Measurements from ENCODE around the gene TTC17. TPM values are rescaled to one million over a fixed set of nuclear protein-coding genes. Genes with fewer than 3 reads are reported as not detected.
A peak's percentile ranks its signal among the peaks of the same experiment; 100 is the strongest.
"Not testable (repeated sequence)": the region's sequence is repeated elsewhere in the genome, so short reads cannot be mapped to it uniquely, and the experiment has no call there.

Gene TTC17
- total and polyA plus RNA-seq, 2 of the 4 experiments (the other 2 are of a cell fraction): 56.3 to 61.3 TPM

DNA sequence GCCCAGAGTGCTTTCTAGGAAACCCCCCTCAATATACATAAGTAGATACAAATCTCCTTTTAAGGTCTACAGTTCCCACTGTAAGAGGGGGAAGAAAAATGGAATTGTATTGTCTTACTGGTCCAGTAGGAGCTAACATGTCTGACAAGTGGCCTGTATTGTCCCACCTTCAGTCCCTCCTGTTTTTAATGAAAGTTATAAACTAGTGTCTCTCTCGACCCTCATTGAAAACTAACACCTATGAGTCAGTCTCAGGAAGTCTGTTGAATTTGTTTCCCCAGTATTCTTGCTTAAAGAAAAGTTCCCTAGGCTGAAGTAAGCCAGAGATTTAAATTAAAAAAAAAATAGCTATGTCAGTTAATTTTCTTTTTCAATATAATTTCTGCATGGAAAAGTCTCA lies 69.3 kb downstream of the TTC17 start:
- no peak overlapping the region for H3K18ac ChIP-seq (ENCODE audit: low read depth, low read length)
- no peak overlapping the region for H2AK5ac ChIP-seq (ENCODE audit: low read depth, low read length)
- intact Hi-C loops (cut with micrococcal nuclease): no loop called here
- H3K4me3 ChIP-seq (ENCODE audit: insufficient read depth, low read depth, low read length): no peak overlapping the region
- no peak overlapping the region for H2AFZ ChIP-seq (replicated peaks; ENCODE audit: low read length, poor library complexity)
- no peak overlapping the region for H3K4ac ChIP-seq (ENCODE audit: low read depth, low read length)
- no peak overlapping the region for H3K23ac ChIP-seq (ENCODE audit: low read depth, low read length)
- no peak overlapping the region for H4K5ac ChIP-seq (ENCODE audit: low read depth, low read length)
- H3K56ac ChIP-seq (ENCODE audit: extremely low read depth, insufficient read depth, low read length): no peak overlapping the region
- 0 out of 2 replicates have a peak, but pooled peaks cover 2% of the 10 kb centered on the region for H3K4me1 ChIP-seq (ENCODE audit: control insufficient read depth, insufficient read depth, low read length)
- peak; percentile 2 for DNase-seq
- no peak overlapping the region for H2BK20ac ChIP-seq (ENCODE audit: low read depth, low read length)
- no peak overlapping the region for H4K8ac ChIP-seq (ENCODE audit: low read depth in 2 of 2, low read length in 2 of 2)
- H3K9ac ChIP-seq (ENCODE audit: low read depth, low read length): no peak overlapping the region
- H4K20me1 ChIP-seq (ENCODE audit: insufficient read depth, low read length): no peaks in the 10 kb centered on the region; the same call in 1 of the 2 replicates
- H3K27me3 ChIP-seq (ENCODE audit: control insufficient read depth, insufficient read depth, low read length): no peaks in the 10 kb centered on the region
- CTCF ChIA-PET: interaction anchor here (0.6 to 1.2 kb wide), 3 partner anchors 12 to 145 kb away, joined by 3 to 4 read pairs (median 3); no protein-coding TSS in a partner anchor
- H2AK9ac ChIP-seq (replicated peaks; ENCODE audit: low read depth, low read length, poor library complexity): no peak overlapping the region
- H2BK120ac ChIP-seq (ENCODE audit: low read depth, low read length): no peak overlapping the region
- no peak overlapping the region for H3K4me2 ChIP-seq (ENCODE audit: low read depth, low read length)
- peaks cover 4% of the 10 kb centered on the region; the same call in 1 of the 2 replicates for H3K36me3 ChIP-seq (ENCODE audit: control insufficient read depth, insufficient read depth, low read length)
- H3K27ac ChIP-seq (ENCODE audit: insufficient read depth, low read length): no peak overlapping the region
- no peaks in the 10 kb centered on the region for H3K9me3 ChIP-seq (ENCODE audit: control insufficient read depth, insufficient read depth, low read length)
- ATAC-seq (ENCODE audit: low read depth): no peak
- no peak overlapping the region for H2BK15ac ChIP-seq (ENCODE audit: low read depth, low read length)
- no peaks in the 10 kb centered on the region; the same call in 1 of the 2 replicates for H3K9me1 ChIP-seq (ENCODE audit: insufficient read depth, low read length)
- no peak overlapping the region for H4K91ac ChIP-seq (ENCODE audit: insufficient read depth, low read depth, low read length)
- dilution Hi-C loops (cut with HindIII; ENCODE audit: low sequenced_read_pairs, unreplicated experiment): no loop called here
- no CpG with 5 or more reads among the region's 1 CpG for WGBS, 2 experiments (ENCODE audit: extremely low coverage in 2 of 2, insufficient read length in 1 of 2)
- TF ChIP-seq CHD1 (IDR thresholded peaks at IDR 0.05; ENCODE audit: low read depth, low read length) (no peak), ELK1 (IDR thresholded peaks at IDR 0.05; ENCODE audit: borderline replicate concordance, low read depth, low read length) (no peak), BHLHE40 (IDR thresholded peaks at IDR 0.05; ENCODE audit: low read depth, low read length) (no peak), MAFK (IDR thresholded peaks at IDR 0.05; ENCODE audit: low read depth, low read length) (no peak), RAD21 (IDR thresholded peaks at IDR 0.05; ENCODE audit: low read length) (no peak), RFX5 (IDR thresholded peaks at IDR 0.05; ENCODE audit: low read depth, low read length) (no peak), USF2 (IDR thresholded peaks at IDR 0.05; ENCODE audit: low read depth, low read length) (no peak)
- H3K79me1 ChIP-seq (ENCODE audit: low read depth in 1 of 2, low read length in 2 of 2): 0 out of 4 replicates have a peak, but pooled peaks cover 2 to 3% of the 10 kb centered on the region in 2 experiments
- BruUV-seq (replicated peaks): no TSS peak
- in situ Hi-C loops (cut with MboI; ENCODE audit: low sequenced_read_pairs): no loop called here
- no peak overlapping the region for H2BK5ac ChIP-seq (ENCODE audit: low read depth, low read length, poor library complexity, severe bottlenecking)
- no peak overlapping the region for H3K14ac ChIP-seq (replicated peaks; ENCODE audit: low read depth, low read length)
- POLR2A ChIA-PET (ENCODE audit: unreplicated experiment): no interaction called here

- dilution Hi-C loops (cut with HindIII; ENCODE audit: low sequenced_read_pairs, unreplicated experiment); H3K36me3 ChIP-seq (ENCODE audit: control insufficient read depth, insufficient read depth, low read length); H3K4me1 ChIP-seq (ENCODE audit: control insufficient read depth, insufficient read depth, low read length); H3K56ac ChIP-seq (ENCODE audit: extremely low read depth, insufficient read depth, low read length); H3K23ac ChIP-seq (ENCODE audit: low read depth, low read length); H2BK15ac ChIP-seq (ENCODE audit: low read depth, low read length); in situ Hi-C loops (cut with MboI; ENCODE audit: low sequenced_read_pairs); H4K91ac ChIP-seq (ENCODE audit: insufficient read depth, low read depth, low read length); H2BK20ac ChIP-seq (ENCODE audit: low read depth, low read length); H4K20me1 ChIP-seq (ENCODE audit: insufficient read depth, low read length); H3K4me2 ChIP-seq (ENCODE audit: low read depth, low read length); H3K9me1 ChIP-seq (ENCODE audit: insufficient read depth, low read length); CTCF ChIA-PET; H3K18ac ChIP-seq (ENCODE audit: low read depth, low read length); DNase-seq; H3K79me1 ChIP-seq (ENCODE audit: low read depth in 1 of 2, low read length in 2 of 2); ATAC-seq (ENCODE audit: low read depth); H4K8ac ChIP-seq (ENCODE audit: low read depth in 2 of 2, low read length in 2 of 2); H3K4ac ChIP-seq (ENCODE audit: low read depth, low read length); H3K4me3 ChIP-seq (ENCODE audit: insufficient read depth, low read depth, low read length); H3K14ac ChIP-seq (replicated peaks; ENCODE audit: low read depth, low read length); H3K27ac ChIP-seq (ENCODE audit: insufficient read depth, low read length); H4K5ac ChIP-seq (ENCODE audit: low read depth, low read length); intact Hi-C loops (cut with micrococcal nuclease); H2BK5ac ChIP-seq (ENCODE audit: low read depth, low read length, poor library complexity, severe bottlenecking); H2AK9ac ChIP-seq (replicated peaks; ENCODE audit: low read depth, low read length, poor library complexity); H2BK120ac ChIP-seq (ENCODE audit: low read depth, low read length); POLR2A ChIA-PET (ENCODE audit: unreplicated experiment); H2AFZ ChIP-seq (replicated peaks; ENCODE audit: low read length, poor library complexity); H3K27me3 ChIP-seq (ENCODE audit: control insufficient read depth, insufficient read depth, low read length); H3K9ac ChIP-seq (ENCODE audit: low read depth, low read length); H3K9me3 ChIP-seq (ENCODE audit: control insufficient read depth, insufficient read depth, low read length); H2AK5ac ChIP-seq (ENCODE audit: low read depth, low read length); BruUV-seq (replicated peaks): not testable (repeated sequence)
- no CpG with 5 or more reads among the region's 1 CpG for WGBS, 2 experiments (ENCODE audit: extremely low coverage in 2 of 2, insufficient read length in 1 of 2)
Observed at GRCh38 chr11:43430916-43431315, 72.2 kb downstream of the TTC17 start.
